ENCODE measurements around the gene CABLES1.

Gene CABLES1

DNA sequence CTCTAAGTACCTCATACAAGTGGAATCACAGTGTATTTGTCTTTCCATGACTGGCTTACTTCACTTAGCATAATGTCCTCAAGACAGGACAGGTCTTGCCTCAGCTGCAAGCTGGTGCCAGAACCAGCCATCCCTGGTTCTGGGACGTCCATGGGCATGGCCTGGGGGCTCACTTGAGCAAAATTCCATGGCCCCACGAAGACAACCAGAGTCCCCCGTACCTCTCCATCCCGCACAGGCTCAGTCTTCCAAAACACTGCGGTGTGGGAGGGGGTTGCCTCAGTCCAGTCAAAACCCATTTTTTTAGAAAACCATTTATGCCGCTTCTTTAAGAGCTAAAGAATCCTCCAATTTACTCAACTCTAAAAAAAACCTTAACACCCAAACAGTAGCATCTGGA, 21.7 kb upstream of the CABLES1 start:
- no peak for DNase-seq (ENCODE audit: low spot score)

DNA sequence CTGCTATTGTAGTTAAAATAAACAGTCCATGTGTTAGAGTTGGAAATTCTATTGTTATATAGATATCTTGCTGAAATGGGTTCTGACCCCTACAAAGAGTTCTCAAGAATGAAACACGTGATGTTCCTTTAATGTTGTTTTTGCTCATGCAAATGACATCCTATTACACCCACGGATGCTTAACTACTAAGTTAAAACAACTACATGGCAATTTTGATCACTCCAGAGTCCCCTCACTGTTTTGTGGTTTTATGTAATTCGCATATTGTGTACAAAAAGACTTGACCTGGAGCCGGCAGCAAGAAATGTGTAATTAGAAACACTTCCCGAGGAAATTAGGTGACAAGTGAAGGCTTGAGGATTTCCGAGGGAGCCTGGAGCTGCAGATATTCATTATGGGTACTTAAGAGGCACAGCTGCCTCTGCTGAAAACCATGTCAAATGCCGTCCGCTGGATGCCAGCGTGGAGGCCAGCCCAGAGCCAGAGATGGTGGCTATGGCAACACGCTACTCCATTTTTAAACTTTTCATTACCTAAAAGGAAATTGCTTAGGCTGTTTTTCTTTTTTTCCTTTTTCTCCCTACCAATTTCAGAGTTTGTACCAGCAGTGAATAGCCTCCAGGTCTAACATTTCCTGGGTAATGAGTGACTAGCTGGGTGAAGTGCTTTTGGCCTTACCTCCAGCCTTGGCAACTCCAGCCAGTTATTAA, 21.0 kb upstream of the CABLES1 start:
- DNase-seq (ENCODE audit: low spot score): no peak

DNA sequence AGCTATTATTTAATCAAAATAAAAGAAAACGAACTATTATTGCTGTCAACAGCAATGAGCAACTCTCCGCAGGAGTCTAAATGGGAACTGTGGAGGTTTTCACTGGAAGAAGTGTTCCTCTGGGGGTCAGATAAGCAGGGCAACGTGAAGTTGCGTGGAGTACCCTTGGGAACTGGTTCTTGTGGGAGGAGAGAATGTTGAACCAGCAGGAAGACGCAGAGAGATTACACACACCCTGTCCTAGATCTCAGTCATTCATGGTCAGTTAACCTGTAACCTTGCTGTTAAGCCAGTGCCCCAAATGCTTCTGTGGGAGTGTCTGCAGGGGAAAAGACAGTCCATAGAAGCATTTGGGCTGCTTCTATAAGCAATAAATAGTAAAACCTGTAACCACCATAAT, 20.4 kb upstream of the CABLES1 start:
- no peak for DNase-seq (ENCODE audit: low spot score)

DNA sequence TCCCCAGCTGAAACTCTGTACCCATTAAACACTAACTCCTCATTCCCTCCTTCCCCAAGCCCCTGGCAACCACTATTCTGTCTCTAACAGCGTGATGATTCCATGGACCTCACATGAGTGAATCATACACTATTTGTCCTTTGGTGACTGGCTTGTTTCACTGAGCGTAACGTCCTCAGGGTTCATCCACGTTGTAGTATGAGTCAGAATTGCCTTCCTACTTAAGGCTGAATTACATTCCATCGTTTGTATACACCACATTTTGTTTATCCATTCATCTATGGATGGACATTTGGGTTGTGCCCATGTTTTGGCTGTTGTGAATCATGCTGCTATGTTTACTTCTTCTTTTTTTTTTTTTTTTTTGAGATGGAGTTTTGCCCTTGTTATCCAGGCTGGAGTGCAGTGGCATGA, 19.6 kb upstream of the CABLES1 start:
- DNase-seq (ENCODE audit: low spot score): no peak

DNA sequence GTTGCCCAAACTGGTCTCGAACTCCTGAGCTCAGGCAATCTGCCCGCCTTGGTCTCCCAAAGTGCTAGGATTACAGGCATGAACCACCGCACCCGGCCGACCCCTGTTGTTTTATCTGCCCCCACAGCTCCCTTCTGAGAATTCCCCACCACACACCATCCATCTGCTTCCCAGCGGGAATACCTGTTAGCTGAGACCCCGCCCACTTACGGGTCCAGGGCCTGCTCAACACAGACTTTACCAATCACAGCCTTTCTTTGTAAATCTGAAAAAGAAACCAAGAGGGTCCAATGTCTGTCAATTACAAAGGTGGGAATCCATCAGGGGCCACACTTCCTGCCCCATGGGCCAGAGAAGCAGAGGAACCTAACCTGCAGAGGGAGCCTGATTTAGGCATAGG, 14.2 kb upstream of the CABLES1 start:
- DNase-seq (ENCODE audit: low spot score): no peak

DNA sequence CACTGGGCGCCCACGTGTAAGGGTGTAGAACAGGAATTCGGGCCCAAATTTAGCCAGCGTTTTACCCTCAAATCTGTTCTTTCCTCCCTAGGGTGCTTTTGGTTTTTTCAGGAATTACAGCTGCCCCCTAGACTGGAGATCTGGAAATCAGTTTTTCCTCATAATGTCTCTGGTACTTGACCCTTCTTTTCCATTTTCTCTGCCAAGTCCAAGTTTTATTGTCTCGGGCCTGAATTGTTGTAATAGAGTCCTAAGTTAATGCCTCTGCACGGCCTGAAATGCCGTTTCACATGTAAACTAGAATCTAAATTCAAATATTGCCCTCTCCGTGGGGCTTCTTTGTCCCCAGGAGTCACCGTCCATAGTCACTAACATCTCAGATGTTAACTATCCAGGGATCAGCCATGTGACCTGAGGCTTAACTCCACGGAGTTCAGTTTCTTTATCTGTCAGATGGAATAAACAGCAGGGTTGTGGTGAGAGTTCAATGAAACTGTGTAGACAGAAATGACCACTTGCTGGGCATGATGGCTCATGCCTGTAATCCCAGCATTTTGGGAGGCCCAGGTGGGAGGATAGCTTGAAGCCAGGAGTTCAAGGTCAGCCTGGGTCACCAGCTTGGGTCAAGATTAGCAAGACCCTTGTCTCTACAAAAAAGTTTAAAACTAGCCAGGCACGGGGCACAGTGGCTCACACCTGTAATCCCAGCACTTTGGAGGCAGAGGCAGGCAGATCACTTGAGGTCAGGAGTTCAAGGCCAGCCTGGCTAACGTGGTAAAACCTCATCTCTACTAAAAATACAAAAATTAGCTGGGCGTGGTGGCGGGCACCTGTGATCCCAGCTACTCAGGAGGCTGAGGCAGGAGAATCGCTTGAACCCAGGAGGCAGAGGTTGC, 12.7 kb upstream of the CABLES1 start:
- no peak for DNase-seq (ENCODE audit: low spot score)

DNA sequence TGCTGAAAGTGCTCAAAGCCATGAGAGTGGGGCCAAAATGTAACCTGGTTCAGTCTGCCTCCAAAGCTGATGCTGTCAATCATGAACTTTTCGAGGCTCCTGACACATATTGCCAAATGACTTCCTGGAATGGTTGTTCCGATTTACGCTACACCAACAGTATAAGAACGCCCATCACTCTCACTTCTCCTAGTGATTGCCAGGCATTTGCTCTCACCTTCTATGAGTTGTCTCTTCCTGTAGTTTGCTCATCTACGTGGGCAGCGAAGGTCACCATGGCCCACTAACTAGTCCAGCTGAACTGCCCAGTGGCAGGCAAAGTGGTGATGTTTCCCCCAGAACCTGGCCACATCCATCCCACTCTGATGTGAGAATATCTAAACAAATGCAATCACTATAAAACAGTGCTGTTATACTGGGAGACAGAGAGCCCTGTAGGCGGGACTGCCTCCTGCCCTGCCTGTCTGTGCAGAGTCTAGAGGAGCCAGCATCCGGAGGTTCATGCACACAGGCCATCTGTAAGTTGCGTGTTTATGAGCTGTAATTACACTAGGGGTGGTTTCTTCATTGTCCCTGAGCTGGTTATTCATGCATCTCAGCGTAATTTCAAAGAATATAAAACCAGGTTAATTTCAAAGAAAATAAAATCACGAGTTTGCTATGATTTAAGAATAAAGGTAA, 8.8 kb upstream of the CABLES1 start:
- no peak for DNase-seq (ENCODE audit: low spot score)

DNA sequence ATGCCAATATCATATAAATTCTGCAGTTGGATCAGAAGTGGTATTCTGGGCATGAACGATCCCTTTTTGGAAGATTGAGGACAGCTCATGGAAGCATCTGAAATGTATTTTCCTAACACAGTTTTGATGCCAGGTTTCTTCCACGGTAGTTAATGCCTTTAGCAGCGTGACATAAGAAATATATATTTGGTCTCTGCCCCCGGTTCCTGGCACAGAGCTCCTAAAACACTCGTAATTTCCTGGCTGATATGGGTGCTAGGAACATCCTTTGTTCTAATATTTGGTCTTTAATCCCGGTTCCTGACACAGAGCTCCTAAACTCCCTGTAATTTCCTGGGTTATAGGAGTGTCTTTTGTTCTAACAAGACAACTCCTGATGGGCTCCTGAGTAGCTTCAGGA, 8.2 kb upstream of the CABLES1 start:
- DNase-seq (ENCODE audit: low spot score): no peak

DNA sequence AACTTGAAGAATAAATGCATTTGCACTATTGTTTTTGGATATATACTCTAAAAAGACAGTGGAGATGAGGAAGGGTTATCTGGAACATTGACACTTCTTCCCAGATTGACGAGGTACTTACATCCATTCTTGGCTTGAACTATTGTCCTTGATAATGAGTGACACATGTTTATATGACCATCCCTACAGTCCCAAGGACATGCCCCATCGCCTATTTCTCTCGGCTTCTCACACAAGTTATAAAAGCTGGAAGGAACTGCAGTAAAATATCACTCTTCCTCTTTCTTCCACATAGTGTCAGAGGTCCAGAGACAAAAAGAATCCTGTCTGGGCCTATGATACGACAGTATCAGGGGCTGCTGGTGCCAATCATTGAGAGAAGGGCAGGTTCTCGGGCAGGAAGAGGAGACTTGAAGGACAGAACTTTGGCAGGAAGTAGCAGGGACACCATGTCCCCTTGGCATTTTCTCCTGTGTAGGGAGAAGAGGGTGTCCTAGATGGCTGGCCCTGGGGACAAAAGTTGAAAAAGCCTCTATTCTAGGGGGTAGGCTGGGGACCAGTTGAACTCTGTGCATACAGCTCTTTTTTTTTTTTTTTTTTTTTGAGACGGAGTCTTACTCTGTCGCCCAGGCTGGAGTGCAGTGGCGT, 5.8 kb upstream of the CABLES1 start:
- DNase-seq (ENCODE audit: low spot score): no peak

DNA sequence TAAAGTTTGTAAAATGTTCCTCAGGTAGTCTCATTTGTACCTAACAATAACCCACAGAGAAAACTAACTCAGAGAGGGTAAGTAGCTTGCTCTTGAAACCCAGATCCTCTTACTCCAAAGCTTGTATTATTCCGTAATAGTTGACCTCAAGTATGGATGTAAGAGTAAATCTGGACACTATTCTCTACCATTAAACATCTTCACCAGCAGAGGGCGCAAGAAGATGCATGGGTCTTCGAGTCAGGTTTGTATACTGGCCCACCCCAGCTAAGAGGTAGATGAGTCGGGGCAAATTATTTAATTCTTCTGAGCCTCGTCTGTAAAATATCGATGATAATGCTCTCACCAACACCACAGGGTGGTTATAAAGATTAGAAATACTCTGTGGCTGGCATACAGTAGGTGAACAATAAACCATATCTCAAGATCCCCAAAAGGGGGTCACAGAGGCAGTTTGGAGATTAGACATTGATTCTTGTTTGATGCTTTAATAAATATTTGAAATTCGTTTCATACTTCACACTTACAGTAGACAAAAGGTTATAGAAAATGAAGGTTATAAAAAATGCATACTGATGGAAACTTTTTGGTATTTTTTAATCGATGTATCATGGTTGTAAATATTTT, 3.5 kb upstream of the CABLES1 start:
- no peak for DNase-seq (ENCODE audit: low spot score)

DNA sequence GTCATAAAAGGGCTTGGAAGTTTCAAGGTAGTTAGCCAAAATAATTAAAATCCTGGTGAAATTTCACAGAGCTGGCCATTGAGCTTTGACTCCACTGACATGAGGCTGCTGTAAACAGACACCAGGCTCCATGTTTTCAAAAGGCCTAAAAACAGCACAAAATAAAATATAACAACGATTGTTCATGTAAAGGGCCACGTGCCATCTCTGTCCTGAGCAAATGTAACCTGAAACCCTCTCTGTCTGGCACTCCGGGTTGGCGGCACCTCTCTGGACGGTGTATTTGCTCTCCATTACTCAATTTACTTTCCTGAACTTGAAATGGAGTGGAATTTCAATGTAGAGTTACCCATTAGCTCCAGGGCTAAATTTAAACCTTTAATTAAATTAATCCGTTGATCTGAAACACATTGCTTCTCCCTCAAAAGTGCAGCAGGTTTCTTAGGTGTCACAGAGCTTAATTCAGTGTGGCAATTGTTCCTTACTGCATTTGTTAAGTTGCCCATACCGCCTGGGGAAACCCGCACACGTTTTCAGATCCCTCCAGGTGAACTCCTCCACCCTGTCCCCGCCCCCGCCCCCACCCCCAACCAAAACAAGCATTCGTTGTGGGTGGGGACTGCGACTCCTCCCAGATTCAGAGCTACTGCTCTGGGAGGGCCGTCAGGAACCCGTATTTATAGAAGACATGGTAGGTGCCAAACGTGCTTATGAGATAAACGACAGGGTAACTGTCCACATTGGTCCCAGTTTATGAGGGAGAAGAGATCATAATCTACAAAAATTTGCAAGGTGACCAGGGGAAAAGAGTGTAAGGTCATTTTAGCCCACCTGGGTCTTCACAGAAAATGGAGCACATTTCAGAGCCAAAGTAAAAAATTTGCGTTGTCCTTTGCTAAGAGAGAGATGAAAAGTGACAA, 1.2 kb upstream of the CABLES1 start:
- no peak for DNase-seq (ENCODE audit: low spot score)

DNA sequence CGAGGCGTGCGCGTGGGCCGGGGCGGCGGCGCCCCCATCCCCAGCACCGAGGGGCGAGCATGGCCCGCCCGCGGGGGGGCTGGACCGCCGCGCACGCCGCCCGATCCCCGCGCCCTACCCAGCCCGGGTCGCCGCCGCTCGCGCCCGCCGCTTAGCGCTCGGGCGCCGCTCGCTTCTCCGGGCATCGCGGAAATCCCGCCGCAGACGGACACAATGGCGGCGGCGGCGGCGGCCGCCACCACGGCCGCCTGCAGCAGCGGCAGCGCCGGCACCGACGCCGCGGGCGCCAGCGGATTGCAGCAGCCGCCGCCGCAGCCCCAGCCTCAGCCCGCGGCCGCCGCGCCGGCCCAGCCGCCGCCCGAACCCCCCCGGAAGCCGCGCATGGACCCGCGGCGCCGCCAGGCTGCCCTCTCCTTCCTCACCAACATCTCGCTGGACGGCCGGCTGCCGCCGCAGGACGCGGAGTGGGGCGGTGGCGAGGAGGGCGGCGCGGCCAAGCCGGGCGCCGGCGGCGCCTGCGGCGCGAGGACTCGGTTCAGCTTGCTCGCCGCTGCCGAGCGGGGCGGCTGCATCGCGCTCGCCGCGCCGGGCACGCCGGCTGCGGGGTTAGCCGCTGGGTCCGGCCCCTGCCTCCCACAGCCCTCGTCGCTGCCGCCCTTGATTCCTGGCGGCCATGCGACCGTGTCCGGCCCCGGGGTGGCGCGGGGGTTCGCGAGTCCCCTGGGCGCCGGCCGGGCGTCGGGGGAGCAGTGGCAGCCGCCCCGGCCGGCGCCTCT, 453 bp downstream of the CABLES1 start:
- no peak for DNase-seq (ENCODE audit: low spot score)

DNA sequence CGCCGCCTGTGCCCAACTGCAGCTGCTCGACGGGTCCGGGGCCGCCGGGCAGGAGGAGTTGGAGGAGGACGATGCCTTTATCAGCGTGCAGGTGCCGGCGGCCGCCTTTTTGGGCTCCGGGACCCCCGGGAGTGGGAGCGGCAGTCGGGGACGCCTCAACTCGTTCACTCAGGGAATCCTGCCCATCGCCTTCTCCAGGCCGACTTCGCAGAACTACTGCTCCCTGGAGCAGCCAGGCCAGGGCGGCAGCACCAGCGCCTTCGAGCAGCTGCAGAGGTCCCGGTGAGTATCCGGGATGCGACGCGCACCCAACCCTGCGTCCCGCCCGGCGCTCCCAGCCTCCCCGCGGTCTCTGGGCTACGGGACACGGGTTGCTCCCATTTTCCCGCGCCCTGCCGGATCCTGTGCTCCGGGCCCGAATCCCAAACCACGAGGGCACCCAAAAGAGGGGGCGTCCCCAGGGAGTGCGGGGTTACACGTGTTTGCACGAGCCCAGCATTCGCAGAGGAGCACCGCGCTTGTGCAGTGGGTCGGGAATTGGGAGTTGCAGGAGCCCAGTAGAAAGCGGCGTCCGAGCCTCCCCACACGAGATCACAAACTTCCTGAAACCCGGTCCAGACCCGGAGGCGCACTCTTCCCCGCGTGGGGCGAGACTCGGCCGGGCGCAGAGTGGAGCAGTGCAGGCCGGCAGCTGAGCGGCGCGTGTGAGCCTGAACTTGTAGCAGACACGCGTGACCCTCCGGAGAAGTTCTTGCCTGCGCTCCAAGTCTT, 1.2 kb downstream of the CABLES1 start:
- DNase-seq (ENCODE audit: low spot score): no peak

DNA sequence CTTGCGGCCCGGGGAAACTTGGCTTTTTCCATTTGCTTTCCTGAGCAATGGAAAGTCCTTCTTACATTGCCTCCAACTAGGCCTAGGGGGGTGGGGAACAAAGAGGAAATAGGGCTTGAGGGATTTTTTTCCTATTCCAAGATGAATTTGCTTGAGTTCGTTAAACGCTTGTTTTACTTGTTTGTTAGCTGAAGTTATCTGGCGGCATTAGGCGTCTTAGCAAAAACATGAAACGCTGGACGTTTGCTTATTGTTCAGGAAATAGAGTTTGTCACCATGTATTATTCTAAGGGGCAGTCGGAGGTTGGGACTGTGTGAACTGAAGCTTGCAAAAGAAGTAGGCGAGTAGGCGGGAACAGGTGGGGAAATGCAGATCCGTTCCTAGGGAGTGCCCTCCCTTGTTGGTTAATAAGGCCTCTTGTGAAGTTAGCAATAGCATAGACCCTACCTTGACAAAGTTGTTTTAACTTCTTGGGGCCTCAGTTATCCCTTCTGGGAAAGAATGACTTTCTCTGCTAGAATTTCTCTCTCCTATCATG, 1.9 kb downstream of the CABLES1 start:
- no peak for DNase-seq (ENCODE audit: low spot score)

DNA sequence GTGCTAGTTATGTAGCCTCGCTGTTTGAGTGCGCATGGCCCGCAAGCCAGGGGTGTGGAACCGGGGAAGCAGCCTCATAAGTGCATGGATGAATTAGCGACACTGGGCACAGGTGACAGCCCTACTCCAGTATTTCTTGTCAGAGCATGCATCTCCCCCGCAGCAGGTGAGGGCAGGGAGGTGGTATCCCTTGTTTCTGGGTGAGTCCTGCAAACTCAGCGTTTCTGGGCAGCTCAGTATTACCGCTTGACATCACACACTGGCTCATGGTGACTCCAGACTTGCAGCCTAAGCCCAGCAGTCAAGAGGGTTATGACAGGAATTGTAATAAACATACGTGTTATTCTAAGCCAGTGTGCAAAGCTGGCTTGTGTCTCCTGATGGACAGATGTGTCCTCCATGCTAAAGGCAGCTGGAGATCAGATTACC, 2.5 kb downstream of the CABLES1 start:
- DNase-seq (ENCODE audit: low spot score): no peak

DNA sequence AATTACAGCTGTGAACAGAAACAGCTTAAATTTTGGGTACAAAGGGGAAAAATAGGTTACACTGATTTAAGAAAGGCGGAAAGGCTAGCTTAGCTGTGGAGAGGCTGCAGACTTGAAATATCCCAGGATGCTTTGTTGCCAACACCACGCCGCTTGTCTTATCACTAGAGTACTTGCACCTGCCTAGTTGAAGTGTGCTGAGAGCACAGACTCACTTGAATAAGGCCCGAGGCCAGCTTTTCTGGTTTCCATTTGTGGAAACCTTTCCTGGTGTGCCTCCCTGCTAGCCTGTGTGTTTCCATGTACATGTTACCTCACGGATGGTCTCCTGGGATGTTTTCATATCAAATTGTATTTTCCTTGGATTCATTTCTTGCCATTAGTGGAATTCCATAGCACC, 3.2 kb downstream of the CABLES1 start:
- no peak for DNase-seq (ENCODE audit: low spot score)

DNA sequence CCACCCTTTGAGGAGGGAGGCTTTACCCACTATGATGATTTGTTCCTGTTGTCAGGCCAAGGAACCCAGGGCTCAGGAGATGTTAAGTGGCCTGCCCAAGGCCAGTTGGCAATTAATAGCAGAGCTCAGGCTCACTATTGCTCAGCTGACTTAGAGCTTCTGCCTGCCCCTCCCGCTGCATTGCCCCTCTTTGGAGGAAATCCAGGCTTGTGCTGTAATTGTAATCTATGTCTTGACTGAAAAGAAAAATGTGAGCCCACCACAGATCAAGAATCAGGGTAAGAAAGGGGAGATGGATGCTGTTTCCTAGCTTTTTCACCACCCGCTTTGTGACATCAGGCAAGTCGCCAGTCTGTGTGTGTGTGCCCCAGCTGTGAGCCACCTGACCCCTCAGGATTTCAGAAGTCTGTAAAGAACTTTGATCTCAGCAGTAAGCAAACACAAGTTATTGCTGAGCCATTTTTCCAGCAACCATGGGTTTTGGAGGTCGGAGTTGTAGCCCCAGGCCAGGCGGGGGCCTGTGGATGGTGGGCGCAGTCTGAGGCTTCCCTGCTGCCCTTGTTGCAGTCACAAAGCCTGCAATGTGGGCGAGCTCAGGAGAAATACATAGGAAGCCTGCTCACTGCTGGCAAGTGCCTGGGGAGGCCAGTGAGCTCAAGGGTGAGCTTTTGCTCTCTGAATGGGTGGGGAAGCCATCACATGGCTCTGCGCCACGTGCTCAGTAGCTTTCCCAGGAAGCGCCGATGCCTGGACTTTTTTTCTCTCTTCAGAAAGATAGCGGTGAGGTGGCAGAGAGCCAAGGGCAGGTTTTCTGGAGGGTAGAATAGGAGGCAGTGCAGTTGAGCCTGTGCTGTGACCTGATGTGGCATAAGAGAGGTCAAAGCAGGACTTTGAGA, 6.1 kb downstream of the CABLES1 start:
- DNase-seq (ENCODE audit: low spot score): no peak
